ENCODE measurements around the gene BANF2. TPM values are rescaled to one million over a fixed set of nuclear protein-coding genes. Genes with fewer than 3 reads are reported as not detected.

BANF2 gene
- total and polyA plus RNA-seq, 2 of the 13 experiments (the other 11 are each of a cell fraction or from before 2014, with no cell fraction given) = 0.35 TPM; not detected in 1

DNA sequence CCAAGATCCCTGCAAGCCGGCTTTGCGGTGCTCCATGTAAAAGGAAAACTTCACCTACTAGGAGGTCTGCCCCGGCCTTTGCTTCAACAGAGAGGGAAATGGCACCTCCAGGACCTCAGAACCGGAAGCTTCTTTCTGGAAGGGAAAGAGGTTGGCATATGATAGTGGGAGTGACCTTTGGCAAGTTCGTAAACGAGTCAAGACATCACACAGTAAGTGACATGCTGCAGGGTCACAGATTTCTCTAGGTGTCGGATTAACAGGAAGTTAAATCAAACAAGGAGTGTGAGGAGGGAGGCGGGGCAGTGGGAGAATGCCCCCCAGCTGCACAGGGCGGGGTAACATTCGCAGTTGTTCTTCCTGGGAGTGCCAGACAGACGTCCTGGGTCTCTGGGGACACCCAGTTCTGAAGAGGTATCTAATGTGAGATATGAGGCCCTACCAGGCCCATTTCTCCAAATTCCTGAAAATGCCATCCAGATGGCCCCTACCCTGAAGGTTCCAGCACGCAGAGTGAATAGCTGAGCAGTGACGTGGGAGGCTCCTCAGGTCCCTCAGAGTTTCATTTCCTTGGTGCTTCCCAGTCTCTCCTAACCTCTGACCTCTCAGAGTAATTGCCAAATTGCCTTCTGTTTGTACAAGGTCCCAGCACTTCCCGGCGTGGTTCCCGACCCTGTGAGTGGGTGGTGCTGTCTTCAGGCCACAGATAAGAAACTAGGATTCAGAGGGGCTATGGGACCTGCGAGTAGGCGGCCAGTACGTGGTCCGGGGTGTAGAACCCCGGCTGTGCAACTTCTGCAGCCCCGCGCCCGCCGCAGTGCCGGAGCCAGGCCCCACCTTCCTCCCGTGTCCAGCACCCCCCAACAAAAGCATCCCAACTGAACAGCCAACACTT is 19.6 kb upstream of the BANF2 start (continued):
- TF ChIP-seq BRCA1 (CRISPR knock-in tag; IDR thresholded peaks at IDR 0.05) = peak; percentile 77
- TF ChIP-seq, protein P1, sequence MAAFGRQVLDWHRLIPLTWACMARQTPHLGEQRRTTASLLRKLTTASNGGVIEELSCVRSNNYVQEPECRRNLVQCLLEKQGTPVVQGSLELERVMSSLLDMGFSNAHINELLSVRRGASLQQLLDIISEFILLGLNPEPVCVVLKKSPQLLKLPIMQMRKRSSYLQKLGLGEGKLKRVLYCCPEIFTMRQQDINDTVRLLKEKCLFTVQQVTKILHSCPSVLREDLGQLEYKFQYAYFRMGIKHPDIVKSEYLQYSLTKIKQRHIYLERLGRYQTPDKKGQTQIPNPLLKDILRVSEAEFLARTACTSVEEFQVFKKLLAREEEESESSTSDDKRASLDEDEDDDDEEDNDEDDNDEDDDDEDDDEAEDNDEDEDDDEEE (CRISPR knock-in tag; IDR thresholded peaks at IDR 0.05) = 0 out of 2 replicates have a peak, but pooled peaks have one; percentile 61
- TF ChIP-seq, protein P2, sequence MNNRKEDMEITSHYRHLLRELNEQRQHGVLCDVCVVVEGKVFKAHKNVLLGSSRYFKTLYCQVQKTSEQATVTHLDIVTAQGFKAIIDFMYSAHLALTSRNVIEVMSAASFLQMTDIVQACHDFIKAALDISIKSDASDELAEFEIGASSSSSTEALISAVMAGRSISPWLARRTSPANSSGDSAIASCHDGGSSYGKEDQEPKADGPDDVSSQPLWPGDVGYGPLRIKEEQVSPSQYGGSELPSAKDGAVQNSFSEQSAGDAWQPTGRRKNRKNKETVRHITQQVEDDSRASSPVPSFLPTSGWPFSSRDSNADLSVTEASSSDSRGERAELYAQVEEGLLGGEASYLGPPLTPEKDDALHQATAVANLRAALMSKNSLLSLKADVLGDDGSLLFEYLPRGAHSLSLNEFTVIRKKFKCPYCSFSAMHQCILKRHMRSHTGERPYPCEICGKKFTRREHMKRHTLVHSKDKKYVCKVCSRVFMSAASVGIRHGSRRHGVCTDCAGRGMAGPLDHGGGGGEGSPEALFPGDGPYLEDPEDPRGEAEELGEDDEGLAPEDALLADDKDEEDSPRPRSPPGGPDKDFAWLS (CRISPR knock-in tag; IDR thresholded peaks at IDR 0.05; ENCODE audit: borderline replicate concordance) = no peak
- TF ChIP-seq, protein P3, sequence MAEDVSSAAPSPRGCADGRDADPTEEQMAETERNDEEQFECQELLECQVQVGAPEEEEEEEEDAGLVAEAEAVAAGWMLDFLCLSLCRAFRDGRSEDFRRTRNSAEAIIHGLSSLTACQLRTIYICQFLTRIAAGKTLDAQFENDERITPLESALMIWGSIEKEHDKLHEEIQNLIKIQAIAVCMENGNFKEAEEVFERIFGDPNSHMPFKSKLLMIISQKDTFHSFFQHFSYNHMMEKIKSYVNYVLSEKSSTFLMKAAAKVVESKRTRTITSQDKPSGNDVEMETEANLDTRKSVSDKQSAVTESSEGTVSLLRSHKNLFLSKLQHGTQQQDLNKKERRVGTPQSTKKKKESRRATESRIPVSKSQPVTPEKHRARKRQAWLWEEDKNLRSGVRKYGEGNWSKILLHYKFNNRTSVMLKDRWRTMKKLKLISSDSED (CRISPR knock-in tag; IDR thresholded peaks at IDR 0.05) = no peak
- no peak for TF ChIP-seq ARNT (IDR thresholded peaks at IDR 0.05)
- peak; percentile 5 for TF ChIP-seq GATAD1 (CRISPR knock-in tag; IDR thresholded peaks at IDR 0.05)
- TF ChIP-seq HDAC6 (IDR thresholded peaks at IDR 0.05; ENCODE audit: low read depth, low read length) = no peak
- no peak; the same call in 1 of the 2 replicates for TF ChIP-seq ZNF616 (CRISPR knock-in tag; IDR thresholded peaks at IDR 0.05; ENCODE audit: low read depth)
- TF ChIP-seq CCDC6 (CRISPR knock-in tag; IDR thresholded peaks at IDR 0.05) = no peak
- TF ChIP-seq, protein P4, sequence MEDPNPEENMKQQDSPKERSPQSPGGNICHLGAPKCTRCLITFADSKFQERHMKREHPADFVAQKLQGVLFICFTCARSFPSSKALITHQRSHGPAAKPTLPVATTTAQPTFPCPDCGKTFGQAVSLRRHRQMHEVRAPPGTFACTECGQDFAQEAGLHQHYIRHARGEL (CRISPR knock-in tag; IDR thresholded peaks at IDR 0.05) = no peak
- TF ChIP-seq ZNF883 (CRISPR knock-in tag; IDR thresholded peaks at IDR 0.05; ENCODE audit: not compliant biosample characterization) = no peak
- TF ChIP-seq ZSCAN31 (CRISPR knock-in tag; IDR thresholded peaks at IDR 0.05; ENCODE audit: low read depth) = no peak; the same call in 1 of the 2 replicates
- TF ChIP-seq POLR2A (IDR thresholded peaks at IDR 0.05; ENCODE audit: insufficient read depth in 1 of 2, low read depth in 2 of 2, low read length in 2 of 2) = peak; percentile 57 to 69
- no peak for TF ChIP-seq KLF9 (CRISPR knock-in tag; IDR thresholded peaks at IDR 0.05; ENCODE audit: low read depth)
- peak; percentile 95 for TF ChIP-seq ZBTB7B (CRISPR knock-in tag; IDR thresholded peaks at IDR 0.05)
- TF ChIP-seq ARNTL (CRISPR knock-in tag; IDR thresholded peaks at IDR 0.05) = 0 out of 2 replicates have a peak, but pooled peaks have one; percentile 26
- TF ChIP-seq TGIF2 (CRISPR knock-in tag; IDR thresholded peaks at IDR 0.05) = peak; percentile 60; the same call in 1 of the 2 replicates
- TF ChIP-seq ZNF274 (CRISPR knock-in tag; IDR thresholded peaks at IDR 0.05) = 0 out of 2 replicates have a peak, but pooled peaks have one; percentile 8
- TF ChIP-seq MATR3 (CRISPR knock-in tag; IDR thresholded peaks at IDR 0.05) = no peak
- 0 out of 2 replicates have a peak, but pooled peaks have one; percentile 78 for TF ChIP-seq SATB2 (CRISPR knock-in tag; IDR thresholded peaks at IDR 0.05)
- TF ChIP-seq GABPA (IDR thresholded peaks at IDR 0.05; ENCODE audit: low read depth, low read length) = no peak
- peak; percentile 72 for TF ChIP-seq GABPA (CRISPR knock-in tag; IDR thresholded peaks at IDR 0.05; ENCODE audit: low read depth)
- TF ChIP-seq TBX3 (IDR thresholded peaks at IDR 0.05; ENCODE audit: borderline replicate concordance) = no peak; the same call in 1 of the 2 replicates
- no peak for TF ChIP-seq RAD51 (IDR thresholded peaks at IDR 0.05; ENCODE audit: borderline replicate concordance)
- no peak for TF ChIP-seq ZNF329 (CRISPR knock-in tag; IDR thresholded peaks at IDR 0.05; ENCODE audit: low read depth)
- TF ChIP-seq BRD4 (CRISPR knock-in tag; IDR thresholded peaks at IDR 0.05) = no peak
- TF ChIP-seq ZNF879 (CRISPR knock-in tag; IDR thresholded peaks at IDR 0.05) = no peak
- TF ChIP-seq SOX5 (CRISPR knock-in tag; IDR thresholded peaks at IDR 0.05; ENCODE audit: borderline replicate concordance) = peak; percentile 72
- no peak for TF ChIP-seq SRSF9 (IDR thresholded peaks at IDR 0.05; ENCODE audit: borderline replicate concordance, insufficient read depth, low read depth, low read length, poor library complexity, severe bottlenecking)

Measured in HepG2 (cell line).